Effector memory CD8-positive, alpha-beta T cell (primary cell): ENCODE results near the gene NUMA1.

ENCODE experiments used
- ATAC-seq: fragments of 150-1000 bp; cut with Tn5 transposase; replicated peaks from 2 replicates; pipeline ENCODE4 v1.10.0; 2021; ENCODE audit warnings: mild to moderate bottlenecking, moderate library complexity
- DNase-seq, 3 experiments: peaks; one replicate each; pipeline ENCODE4 v3.0.0; 2021
- H3K27ac Mint-ChIP-seq, 2 donors: one replicate each; pipeline ENCODE4 v1.8.0; 2022; ENCODE audit warnings: mild to moderate bottlenecking in 2 of 2, mixed read lengths in 2 of 2, moderate library complexity in 2 of 2
- H3K27me3 Mint-ChIP-seq, 2 donors: one replicate each; pipeline ENCODE4 v1.8.0; 2022; ENCODE audit warnings: mixed read lengths in 2 of 2
- H3K36me3 Mint-ChIP-seq: one replicate; pipeline ENCODE4 v1.8.0; 2022; ENCODE audit warnings: mild to moderate bottlenecking, moderate library complexity, mixed read lengths; ENCODE audit not compliant: insufficient read depth
- H3K4me1 Mint-ChIP-seq, 2 donors: one replicate each; pipeline ENCODE4 v1.8.0; 2022; ENCODE audit warnings: low read depth in 2 of 2, mixed read lengths in 2 of 2
- H3K4me3 Mint-ChIP-seq, 2 donors: one replicate each; pipeline ENCODE4 v1.8.0; 2022; ENCODE audit warnings: mild to moderate bottlenecking in 2 of 2, mixed read lengths in 2 of 2, moderate library complexity in 2 of 2
- H3K9me3 Mint-ChIP-seq, 2 donors: one replicate each; pipeline ENCODE4 v1.8.0; 2022; ENCODE audit warnings: mixed read lengths in 2 of 2

Gene NUMA1

DNA sequence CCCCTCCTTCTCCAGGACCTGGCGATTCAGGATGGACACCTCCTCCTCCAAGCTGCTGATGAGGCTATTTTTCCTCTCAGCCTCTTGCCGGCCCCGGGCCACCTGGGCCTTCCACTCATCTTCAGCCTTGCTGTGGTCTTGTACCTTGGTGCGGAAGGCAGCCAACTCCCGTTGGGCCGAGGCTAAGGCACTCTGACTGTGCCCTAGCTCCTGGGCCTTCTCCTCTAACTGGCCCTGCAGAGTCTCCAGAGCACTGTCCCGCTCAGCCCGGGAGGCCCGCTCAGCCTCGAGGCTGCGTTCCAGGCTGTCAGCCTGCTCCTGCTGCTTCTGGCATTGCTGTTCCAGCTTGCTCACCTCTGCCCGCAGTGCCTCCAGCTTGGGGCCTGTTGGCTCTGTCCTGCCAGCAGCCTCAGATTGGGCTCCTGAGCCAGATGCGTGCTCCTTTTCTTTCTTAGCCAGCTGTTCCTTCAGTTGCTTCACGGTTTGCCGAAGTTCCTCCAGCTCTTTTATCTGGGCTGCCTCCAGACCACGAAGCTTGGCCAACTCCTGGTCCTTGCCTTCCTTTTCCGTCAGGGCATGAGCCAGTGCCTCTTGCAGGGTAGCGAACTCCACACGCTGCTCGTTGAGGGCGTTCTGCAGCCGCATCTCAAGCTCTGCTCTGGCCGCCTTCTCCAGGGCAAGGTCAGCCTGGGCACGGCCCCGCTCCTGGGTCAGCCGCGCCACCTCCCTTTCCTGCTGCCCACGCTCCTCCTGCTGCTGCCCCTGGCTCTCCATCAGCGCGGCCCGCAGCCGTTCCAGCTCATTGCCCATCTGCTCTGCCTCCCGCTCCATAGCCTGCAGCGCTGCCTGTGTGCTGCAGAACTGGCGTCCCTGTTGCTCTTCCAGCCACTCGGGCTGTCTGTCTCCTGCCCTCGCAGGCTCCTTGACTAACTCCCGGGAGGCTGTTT is 66.3 kb downstream of the NUMA1 start:
- ATAC-seq, result no peak
- Mint-ChIP-seq H3K9me3 (no peaks in the 10 kb centered on the region), H3K27me3 (no peaks in the 10 kb centered on the region), H3K36me3 (peaks cover 84% of the 10 kb centered on the region), H3K27ac (peak overlapping the region in 1 of 2 donors; percentile 36), H3K4me3 (no peak overlapping the region), H3K4me1 (peaks cover 9 to 16% of the 10 kb centered on the region in 2 donors)
- no peak for DNase-seq

DNA sequence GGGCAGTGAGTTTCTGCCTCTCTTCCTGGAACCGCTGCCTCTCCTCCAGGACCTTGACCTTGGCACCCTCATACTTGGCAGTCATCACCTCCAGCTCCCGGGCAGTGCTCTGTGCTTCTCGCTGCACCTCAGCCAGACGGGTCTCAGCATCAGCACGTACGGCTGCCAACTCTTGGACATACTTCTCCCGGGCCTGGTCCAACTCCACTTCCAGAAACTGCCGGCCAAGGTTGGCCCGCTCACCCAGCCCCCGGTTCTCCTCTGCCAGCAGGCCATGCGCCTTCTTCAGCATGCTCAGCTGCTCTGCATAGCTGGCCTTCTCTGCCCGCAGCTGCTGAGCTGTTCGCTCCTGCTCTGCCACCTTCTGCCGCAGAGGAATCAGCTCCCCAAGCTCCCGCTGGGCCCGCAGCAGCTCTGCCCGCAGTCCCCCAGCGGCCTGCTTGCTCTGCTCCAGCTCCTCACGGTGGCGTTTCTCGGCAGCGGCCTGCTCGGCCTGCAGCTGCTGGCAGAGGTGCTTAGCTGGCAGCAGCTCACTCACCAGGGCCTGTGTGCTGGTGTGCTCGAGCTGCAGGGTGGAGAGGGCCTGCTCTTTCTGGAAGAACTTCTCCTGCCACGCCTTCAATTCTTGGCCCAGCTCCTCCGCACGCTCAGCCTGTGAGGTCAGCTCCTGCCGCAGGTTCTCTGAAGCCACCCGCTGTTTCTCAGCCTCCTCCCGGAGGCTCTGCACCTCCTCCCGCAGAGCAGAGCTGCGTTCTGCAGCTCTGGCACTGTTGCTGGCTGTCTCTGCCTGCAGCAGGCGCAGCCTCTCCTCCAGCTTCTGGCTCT is 67.2 kb downstream of the NUMA1 start:
- Mint-ChIP-seq H3K4me1 (peaks cover 9 to 16% of the 10 kb centered on the region in 2 donors), H3K4me3 (no peak overlapping the region), H3K36me3 (peaks cover 83% of the 10 kb centered on the region), H3K27ac (peak overlapping the region in 1 of 2 donors; percentile 36), H3K9me3 (no peaks in the 10 kb centered on the region), H3K27me3 (no peaks in the 10 kb centered on the region)
- DNase-seq (no peak), ATAC-seq (no peak)

DNA sequence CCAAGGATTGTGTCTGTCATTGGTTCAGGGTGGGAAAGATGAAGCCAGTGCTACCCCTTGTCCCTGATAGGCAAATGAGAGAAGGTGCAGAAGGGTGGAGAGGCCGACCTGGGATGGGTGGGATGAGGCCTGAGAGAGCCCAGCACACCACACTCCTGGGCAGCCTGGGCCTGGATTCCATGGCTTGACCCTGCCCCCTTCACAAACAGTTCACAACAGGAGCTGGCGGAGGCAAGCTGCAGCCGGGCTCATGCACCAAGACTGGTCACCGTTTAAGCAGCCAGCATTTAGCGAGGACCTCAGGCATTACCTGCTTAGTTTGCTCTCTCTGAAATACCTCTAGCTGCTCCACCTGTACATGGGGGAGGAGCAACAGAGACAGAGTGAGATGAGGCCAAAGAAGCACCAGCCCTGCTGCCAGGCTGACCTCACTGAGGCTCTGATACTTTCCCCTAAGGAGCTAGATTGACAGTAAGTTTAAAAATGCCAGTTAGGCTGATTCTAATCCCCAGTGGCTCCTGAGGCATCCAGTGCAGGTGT is 68.2 kb downstream of the NUMA1 start:
- Mint-ChIP-seq H3K27ac (peak overlapping the region in 1 of 2 donors; percentile 58), H3K9me3 (no peaks in the 10 kb centered on the region), H3K36me3 (peaks cover 82% of the 10 kb centered on the region), H3K4me1 (peaks cover 9 to 16% of the 10 kb centered on the region in 2 donors), H3K4me3 (no peak overlapping the region), H3K27me3 (no peaks in the 10 kb centered on the region)
- DNase-seq, result no peak
- no peak for ATAC-seq

DNA sequence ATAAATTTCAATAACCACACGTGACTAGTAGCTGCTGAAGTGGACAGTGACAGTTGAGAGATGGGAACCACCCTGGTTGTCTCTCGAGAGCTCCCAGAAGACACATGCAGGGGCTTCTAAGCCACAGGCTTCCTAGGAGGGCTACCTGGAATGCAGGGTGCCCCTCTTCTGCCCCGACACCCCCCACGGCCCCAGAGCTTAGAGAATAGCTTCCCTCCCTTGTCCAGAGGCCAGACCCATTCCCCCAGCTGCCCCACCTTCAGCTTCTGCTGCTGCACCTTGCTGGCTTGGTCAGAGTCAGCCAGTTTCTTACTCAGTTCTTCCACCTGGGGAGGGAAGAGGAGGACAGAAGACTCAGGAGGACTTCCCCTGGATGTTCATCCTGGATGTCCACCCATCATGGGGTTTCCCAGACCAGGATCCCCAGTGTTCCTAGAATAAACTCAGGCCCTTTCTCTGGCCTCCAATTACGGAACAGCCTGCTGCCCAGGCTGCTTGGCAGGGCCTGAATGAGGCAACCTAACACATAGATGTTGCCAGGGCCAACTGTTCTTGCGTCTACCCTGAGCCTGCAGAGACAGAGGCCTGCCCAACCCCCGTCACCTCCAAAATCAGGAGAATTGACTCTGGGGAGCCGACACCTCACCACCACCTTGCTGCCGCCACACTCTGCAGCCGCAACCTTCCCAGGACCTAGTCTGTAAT is 69.7 kb downstream of the NUMA1 start:
- H3K4me3 Mint-ChIP-seq, result no peak overlapping the region
- H3K27ac Mint-ChIP-seq, result peak overlapping the region; percentile 54 to 73
- H3K4me1 Mint-ChIP-seq, result peaks cover 9 to 16% of the 10 kb centered on the region in 2 donors
- ATAC-seq, result no peak
- peaks cover 82% of the 10 kb centered on the region for H3K36me3 Mint-ChIP-seq
- H3K9me3 Mint-ChIP-seq, result no peaks in the 10 kb centered on the region
- DNase-seq, result no peak
- no peaks in the 10 kb centered on the region for H3K27me3 Mint-ChIP-seq

DNA sequence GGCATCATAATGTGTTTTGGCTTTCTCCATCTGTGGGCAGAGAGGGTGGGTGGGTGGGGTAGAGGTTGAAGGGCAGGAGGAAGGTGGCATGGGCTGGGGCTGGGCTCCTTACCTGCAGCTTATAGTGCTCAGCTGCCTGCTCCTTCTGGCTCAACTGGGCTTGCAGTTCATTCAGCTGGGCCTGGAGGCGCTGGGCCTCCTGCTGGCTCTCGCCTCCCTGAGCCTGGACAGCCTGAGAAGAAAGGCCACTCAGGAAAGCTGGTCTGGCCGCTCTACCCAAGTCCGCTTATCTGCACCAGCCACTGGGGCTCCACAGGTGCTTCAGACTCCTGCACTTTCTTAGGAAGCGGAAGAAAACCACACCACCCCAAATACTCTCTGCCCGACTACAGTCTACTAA is 71.2 kb downstream of the NUMA1 start:
- ATAC-seq (no peak), DNase-seq (no peak)
- Mint-ChIP-seq H3K4me3 (no peak overlapping the region), H3K9me3 (no peaks in the 10 kb centered on the region), H3K4me1 (peaks cover 3 to 4% of the 10 kb centered on the region in 2 donors), H3K36me3 (peaks cover 82% of the 10 kb centered on the region), H3K27me3 (no peaks in the 10 kb centered on the region), H3K27ac (peak overlapping the region in 1 of 2 donors; percentile 76)

DNA sequence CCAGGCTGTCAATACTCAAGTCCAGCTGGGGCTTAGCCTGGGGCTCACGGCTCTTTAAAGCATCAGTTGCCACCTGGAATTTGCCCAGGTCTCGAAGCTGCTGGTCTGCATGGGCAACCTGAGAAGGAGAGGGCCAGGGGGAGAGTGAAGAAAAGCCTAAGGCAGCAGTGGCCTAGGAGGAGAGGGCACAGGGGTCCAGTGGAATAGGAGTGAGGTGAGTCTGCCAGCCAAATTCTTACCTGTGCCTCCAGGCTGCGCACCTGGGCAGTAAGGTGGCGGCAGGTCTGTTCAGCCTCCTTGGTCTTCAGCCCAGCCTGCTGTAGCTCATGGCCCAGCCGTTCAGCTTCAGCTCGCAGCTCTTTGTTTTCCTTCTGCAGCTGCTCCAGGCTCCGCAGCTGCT is 71.6 kb downstream of the NUMA1 start:
- H3K27ac Mint-ChIP-seq, result peak overlapping the region in 1 of 2 donors; percentile 44

DNA sequence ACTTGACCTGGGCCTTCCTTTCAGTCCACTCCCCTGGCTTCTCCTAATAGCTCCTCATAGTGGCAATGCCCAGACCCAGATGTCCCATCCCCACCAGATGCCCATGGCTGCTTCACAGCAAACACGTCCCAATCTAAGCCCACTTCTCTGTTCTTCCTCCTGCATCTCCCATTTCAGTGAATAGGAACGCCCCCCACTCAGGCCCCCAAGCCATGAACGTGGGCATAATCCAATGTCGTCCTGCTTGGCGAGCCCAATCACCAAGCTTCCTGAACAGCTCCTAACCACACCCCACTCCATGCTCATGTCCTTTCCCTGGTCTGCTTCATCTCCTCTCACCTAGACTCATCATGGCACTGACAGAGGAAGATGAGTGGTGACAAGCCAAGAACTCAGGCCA is 72.8 kb downstream of the NUMA1 start:
- H3K9me3 Mint-ChIP-seq, result no peaks in the 10 kb centered on the region
- H3K4me1 Mint-ChIP-seq, result peaks cover 0 to 3% of the 10 kb centered on the region in 2 donors
- ATAC-seq, result no peak
- no peaks in the 10 kb centered on the region for H3K27me3 Mint-ChIP-seq
- DNase-seq, result no peak
- H3K4me3 Mint-ChIP-seq, result no peak overlapping the region
- peaks cover 86% of the 10 kb centered on the region for H3K36me3 Mint-ChIP-seq
- H3K27ac Mint-ChIP-seq, result peak overlapping the region; percentile 44 to 72

More for the DNA sequence above, 71.6 kb downstream of the NUMA1 start:
- no peak overlapping the region for H3K4me3 Mint-ChIP-seq
- DNase-seq, result no peak
- ATAC-seq, result no peak
- H3K36me3 Mint-ChIP-seq, result peaks cover 81% of the 10 kb centered on the region
- no peaks in the 10 kb centered on the region for H3K27me3 Mint-ChIP-seq
- peaks cover 2 to 3% of the 10 kb centered on the region in 2 donors for H3K4me1 Mint-ChIP-seq
- H3K9me3 Mint-ChIP-seq, result no peaks in the 10 kb centered on the region

DNA sequence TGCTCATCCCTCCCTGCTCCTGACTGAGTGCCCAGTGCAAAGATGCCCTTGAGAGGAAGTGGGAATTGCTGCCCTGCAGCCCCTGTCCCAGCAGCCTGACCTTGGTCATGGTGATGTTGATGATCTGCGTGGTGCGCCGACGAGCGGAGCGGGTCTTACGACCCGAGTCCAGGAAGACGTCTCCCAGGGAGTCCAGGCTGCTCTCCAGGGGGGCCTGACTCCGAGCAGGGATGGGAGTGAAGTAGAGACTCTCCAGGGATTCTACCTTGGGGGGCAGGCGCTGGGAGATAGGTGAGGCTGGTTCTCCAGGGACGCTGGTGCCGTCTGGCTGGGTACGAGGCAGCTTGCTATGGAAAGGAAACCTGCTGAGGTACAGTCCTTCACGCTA is 73.3 kb downstream of the NUMA1 start:
- Mint-ChIP-seq H3K27me3 (no peaks in the 10 kb centered on the region), H3K4me3 (no peak overlapping the region), H3K9me3 (no peaks in the 10 kb centered on the region), H3K36me3 (peaks cover 87% of the 10 kb centered on the region), H3K27ac (peak overlapping the region; percentile 44 to 72), H3K4me1 (peaks cover under 1 to 5% of the 10 kb centered on the region in 2 donors)
- no peak for DNase-seq
- ATAC-seq, result no peak

DNA sequence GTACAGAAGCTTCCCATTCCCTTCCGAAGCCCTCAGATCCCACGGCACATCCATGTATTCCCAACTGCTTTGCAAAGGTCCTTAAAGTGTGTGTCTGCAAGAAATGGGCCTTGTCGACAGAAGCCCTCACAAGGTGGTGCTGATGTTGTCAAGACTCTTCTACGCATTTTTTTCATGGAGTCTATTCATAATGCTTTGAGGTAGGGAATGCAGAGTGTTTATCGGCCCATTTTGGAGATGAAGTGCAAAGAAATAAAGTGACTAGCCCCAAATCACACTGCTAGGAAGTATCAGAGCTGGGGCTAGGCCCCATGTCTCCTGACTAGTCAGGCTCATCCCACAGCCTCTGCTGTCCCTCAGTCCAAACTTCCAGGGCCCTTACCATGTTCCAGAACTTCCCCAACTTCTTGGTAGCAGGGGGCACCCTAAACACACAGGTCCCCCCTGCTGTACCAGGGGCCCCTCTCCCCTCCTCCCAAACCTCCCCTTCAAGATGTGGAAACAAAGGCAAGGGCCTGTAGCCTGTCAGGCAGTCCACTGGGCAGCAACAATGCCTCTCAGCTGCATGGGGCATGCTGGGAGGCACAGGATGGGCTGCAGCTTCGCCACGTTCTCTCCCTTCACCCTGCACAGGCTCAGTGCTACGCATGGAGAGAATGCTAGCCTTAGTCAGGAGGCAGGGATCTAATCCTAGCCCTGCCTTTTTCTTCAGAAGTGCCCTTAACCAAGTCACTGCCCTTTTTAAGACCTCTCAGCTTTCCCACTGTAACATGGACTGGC is 73.8 kb downstream of the NUMA1 start:
- H3K9me3 Mint-ChIP-seq, result no peaks in the 10 kb centered on the region
- no peak for DNase-seq
- peak overlapping the region; percentile 44 to 72 for H3K27ac Mint-ChIP-seq
- ATAC-seq, result no peak
- H3K36me3 Mint-ChIP-seq, result peaks cover 85% of the 10 kb centered on the region
- no peaks in the 10 kb centered on the region for H3K27me3 Mint-ChIP-seq
- peaks cover 4 to 9% of the 10 kb centered on the region in 2 donors for H3K4me1 Mint-ChIP-seq
- H3K4me3 Mint-ChIP-seq, result no peak overlapping the region

DNA sequence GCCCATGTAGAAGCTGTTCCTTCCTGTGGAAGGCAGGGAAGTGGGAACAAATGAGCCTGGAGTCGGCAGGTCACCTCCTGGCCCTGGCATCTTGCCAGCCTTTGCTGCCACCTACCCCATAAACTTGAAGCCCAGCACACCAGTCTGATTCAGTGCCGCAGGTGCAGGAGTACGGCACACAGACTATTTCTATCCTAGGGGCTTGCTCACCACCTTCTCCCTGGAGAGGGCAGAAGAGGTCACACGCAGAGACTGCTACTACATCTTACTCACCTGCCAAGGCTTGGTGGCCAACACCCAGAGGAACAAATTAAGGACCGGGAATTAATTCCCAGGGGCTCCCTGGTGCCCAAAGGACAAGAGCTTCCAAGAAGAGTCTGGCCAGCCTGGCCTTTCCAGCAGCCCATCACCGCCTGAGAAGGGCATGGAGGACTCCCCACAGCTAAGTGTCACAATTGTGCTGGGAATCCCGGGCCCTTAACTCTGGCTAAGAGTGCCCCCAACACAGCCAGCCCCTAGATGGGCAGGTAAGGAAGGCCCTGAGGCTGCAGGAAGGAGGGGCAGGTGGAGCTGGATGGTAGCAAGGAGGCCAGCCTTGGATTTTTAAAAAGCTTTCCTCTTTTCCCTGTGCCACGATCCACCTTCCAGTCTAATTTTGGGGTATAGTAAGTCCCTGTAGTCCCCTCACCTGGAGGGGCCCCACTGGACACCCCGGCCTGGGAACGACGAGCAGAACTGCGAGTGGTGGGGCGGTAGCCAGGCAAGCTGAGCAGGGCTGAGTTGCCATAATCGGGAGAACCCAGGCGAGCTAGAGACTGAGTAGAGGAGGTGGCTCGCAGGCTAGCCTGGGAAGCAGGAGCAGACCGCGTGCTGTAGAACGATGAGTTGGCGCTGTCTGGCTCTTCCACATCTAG is 74.7 kb downstream of the NUMA1 start:
- Mint-ChIP-seq H3K4me3 (no peak overlapping the region), H3K27ac (no peak overlapping the region), H3K36me3 (peaks cover 80% of the 10 kb centered on the region), H3K9me3 (no peaks in the 10 kb centered on the region), H3K4me1 (peaks cover 7 to 9% of the 10 kb centered on the region in 2 donors), H3K27me3 (no peaks in the 10 kb centered on the region)
- ATAC-seq, result no peak
- DNase-seq, result no peak

DNA sequence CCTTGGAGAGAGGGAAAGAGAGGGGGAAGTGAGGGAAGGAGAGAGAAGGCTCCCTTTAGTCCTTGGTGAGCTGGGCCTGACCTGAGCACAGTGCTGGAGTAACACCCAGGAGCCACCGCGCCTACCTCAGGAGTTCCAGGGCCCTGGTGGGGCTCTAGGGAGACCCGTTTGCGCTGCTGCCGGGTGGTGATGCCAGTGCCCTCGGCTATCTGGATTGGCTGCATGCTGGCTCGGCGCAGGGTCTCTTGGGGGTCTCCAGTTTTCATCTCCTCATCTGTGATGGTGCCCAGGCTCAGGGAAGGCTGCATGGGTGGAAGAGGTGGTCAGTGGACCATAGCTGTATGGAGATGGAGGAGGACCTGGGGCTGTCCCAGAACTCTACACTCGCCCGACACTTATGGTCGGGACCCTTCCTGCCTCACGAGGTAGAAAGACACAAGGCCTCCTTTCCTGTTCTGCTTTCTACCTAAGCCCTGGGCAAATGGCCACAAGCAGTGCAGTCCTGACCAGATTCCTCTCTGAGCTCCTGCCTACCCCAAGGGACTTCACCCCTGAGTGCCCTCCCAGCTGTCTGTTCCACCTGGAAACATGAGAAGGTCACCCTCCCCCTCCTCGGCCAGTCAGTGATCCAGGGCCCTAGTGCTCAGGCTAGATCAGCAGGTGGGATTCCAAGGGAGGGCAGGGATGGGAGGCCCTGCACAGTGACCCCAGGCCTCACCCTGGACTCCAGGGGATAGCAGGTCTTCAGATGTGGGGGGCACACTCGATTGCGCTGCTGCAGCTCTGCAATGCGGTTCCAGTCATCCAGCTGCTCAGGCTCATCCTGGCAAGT is 75.6 kb downstream of the NUMA1 start:
- no peak for DNase-seq
- ATAC-seq, result no peak
- Mint-ChIP-seq H3K4me3 (no peak overlapping the region), H3K9me3 (no peaks in the 10 kb centered on the region), H3K4me1 (peaks cover 10 to 13% of the 10 kb centered on the region in 2 donors), H3K36me3 (peaks cover 73% of the 10 kb centered on the region), H3K27ac (peak overlapping the region in 1 of 2 donors; percentile 32), H3K27me3 (no peaks in the 10 kb centered on the region)
